D721Med (cell line): ENCODE data around the gene LYAR.
"Not testable (repeated sequence)": the region's sequence is repeated elsewhere in the genome, so short reads cannot be mapped to it uniquely, and the experiment has no call there.

ENCODE experiments used
- DNase-seq: peaks from one replicate; pipeline ENCODE4 v3.0.0; 2011; ENCODE audit warnings: low spot score; ENCODE audit not compliant: insufficient read length
- FAIRE-seq: peaks from 2 replicates; lab custom pipeline; 2011; peaks lifted over from hg19 to GRCh38; lab: Jason Lieb, UNC
- TF ChIP-seq, protein P1 (sequence below): IDR thresholded peaks from 2 replicates; pipeline ENCODE4 v1.5.1; 2012; ENCODE audit warnings: mild to moderate bottlenecking, control low read depth; ENCODE audit not compliant: insufficient read depth; ENCODE audit errors: missing control alignments

LYAR gene

DNA sequence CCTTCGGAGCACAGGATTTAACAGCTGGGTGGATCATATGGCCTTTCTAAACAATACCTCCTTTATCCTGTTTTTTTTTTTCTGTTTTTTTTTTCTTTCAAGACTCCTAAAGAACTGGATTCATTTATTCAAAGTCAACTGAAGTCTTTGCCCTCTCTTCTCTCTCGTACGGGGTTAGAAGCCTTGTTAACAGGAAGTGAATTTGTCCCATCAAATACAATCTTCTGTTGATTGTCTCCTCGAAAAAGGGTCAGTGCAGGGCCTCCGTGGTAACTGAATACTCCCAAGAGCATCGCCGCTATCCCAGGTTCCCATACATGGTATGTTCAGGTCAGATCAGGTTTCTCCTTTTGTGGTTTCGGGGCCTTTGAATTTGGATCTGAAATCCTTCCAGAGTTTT is 40.1 kb downstream of the LYAR start:
- TF ChIP-seq, protein P1, sequence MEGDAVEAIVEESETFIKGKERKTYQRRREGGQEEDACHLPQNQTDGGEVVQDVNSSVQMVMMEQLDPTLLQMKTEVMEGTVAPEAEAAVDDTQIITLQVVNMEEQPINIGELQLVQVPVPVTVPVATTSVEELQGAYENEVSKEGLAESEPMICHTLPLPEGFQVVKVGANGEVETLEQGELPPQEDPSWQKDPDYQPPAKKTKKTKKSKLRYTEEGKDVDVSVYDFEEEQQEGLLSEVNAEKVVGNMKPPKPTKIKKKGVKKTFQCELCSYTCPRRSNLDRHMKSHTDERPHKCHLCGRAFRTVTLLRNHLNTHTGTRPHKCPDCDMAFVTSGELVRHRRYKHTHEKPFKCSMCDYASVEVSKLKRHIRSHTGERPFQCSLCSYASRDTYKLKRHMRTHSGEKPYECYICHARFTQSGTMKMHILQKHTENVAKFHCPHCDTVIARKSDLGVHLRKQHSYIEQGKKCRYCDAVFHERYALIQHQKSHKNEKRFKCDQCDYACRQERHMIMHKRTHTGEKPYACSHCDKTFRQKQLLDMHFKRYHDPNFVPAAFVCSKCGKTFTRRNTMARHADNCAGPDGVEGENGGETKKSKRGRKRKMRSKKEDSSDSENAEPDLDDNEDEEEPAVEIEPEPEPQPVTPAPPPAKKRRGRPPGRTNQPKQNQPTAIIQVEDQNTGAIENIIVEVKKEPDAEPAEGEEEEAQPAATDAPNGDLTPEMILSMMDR: no peak
- FAIRE-seq: no peak
- DNase-seq: no peak

GRCh38 chr4:4249342-4249741 is 40.6 kb downstream of the LYAR start:
- not testable (repeated sequence) for DNase-seq, FAIRE-seq

GRCh38 chr4:4248885-4249203 is 41.1 kb downstream of the LYAR start:
- FAIRE-seq (no peak), DNase-seq (no peak)
- TF ChIP-seq, protein P1: no peak

DNA sequence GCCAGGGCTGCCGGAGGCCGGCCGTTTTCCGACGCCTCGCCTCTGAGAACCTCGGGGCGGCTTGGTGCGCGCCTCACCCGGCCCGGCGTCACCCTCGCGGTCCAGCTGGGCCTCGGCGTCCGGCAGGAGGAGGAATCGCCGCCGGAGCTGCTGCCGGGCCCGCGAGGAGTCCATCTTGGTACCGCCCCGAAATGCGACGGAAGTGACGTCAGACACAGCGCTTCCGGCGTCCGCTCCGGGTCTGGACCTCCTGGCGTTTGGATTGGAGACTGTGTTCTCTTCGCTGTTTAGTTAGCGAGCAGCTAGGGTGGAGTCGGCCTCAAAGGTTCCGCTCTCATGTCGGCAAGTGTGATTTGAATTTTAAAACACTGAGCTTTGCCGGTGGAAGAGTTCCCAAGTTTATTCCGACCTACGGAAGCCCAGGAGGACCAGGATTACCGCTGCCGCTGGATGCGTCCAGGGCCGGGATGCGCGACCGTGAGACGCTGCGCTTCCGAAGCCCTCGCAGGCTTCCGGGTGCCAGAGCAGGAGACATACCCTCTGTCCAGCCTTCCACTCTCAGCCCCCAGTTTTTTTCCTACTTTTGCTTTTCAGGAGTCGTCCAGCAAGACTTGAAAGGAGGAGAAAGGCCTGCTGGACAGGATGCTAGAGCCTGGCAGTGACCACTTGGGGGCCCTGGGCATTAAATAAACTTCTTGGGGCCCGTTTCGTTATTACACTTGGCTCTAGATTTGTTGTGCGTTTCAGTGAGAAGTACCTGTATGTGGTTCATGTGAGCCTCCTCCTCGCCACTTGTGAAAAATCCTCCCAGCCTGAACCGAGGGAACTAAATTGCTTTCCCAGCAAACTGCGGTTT is 41.7 kb downstream of the LYAR start, which contains the start of gene TMEM128:
TSS of gene TMEM128 (minus strand) at position 195 of the 856 bp plus-strand sequence. CDS start at position 174, 21 bp downstream.
- DNase-seq (peak; percentile 87), FAIRE-seq (no peak)
- TF ChIP-seq, protein P1: no peak

- TF ChIP-seq, protein P1: no peak
- no peak for DNase-seq
- FAIRE-seq: no peak
These were observed 42.3 kb downstream of the LYAR start for GRCh38 chr4:4247696-4248028.

DNA sequence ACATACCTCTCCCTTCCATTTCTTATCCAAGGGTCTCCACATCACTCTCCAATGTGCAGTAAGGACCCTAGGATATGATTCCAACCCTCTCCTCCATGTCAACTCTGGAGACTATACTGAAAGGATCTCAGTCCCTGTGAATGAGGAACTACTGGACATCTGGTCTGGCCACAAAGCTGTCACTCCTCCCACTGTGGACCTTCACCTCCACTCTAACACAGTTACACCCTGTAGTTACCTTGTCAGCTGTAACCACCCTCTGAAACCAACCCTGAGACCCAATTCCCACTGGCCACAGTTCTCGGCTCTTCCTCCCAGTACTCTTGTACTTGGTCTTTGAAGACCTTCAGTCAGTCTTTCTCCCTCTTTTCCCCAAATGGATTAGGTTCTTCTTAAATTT is 44.8 kb downstream of the LYAR start:
- TF ChIP-seq, protein P1: no peak
- DNase-seq (no peak), FAIRE-seq (no peak)

- not testable (repeated sequence) for DNase-seq, FAIRE-seq
These were observed 50.4 kb downstream of the LYAR start for GRCh38 chr4:4239551-4239950.

GRCh38 chr4:4233610-4234009 is 56.3 kb downstream of the LYAR start:
- no peak for FAIRE-seq
- TF ChIP-seq, protein P1: no peak
- DNase-seq: no peak
